H1 (cell line): ENCODE results near the gene MORN5. TPM values are rescaled to one million over a fixed set of nuclear protein-coding genes. Genes with fewer than 3 reads are reported as not detected.

Source experiments
- CHD7 ChIP-seq: fragments of 300-600 bp; sonication (generic); IDR thresholded peaks from 2 replicates; pipeline ENCODE4 v1.7.1; 2012; ENCODE audit warnings: low read length, moderate library complexity, mild to moderate bottlenecking, inconsistent platforms; ENCODE audit not compliant: insufficient replicate concordance
- EP300 ChIP-seq, 2 experiments: IDR thresholded peaks; 1 replicate in 1 of 2; 2 replicates in 1 of 2; pipeline ENCODE4 v1.6.1; 2011 to 2012; ENCODE audit warnings: low read depth in 2 of 2, low read length in 2 of 2, mild to moderate bottlenecking in 2 of 2, borderline replicate concordance in 1 of 2, inconsistent platforms in 1 of 2, moderate library complexity in 1 of 2
- FOSL1 ChIP-seq: IDR thresholded peaks from 2 replicates; pipeline ENCODE4 v1.6.1; 2011; ENCODE audit warnings: mild to moderate bottlenecking, low read depth, low read length, moderate library complexity; ENCODE audit not compliant: insufficient read depth
- GTF2F1 ChIP-seq: IDR thresholded peaks from 2 replicates; pipeline ENCODE4 v1.6.1; 2012; ENCODE audit warnings: low read depth, low read length, improper control_type of control experiment, borderline replicate concordance
- KDM5A ChIP-seq: fragments of 200-600 bp; IDR thresholded peaks from 2 replicates; pipeline ENCODE4 v1.7.1; 2012; ENCODE audit warnings: mild to moderate bottlenecking, low read length, inconsistent platforms, mixed read lengths
- NRF1 ChIP-seq: IDR thresholded peaks from 2 replicates; pipeline ENCODE4 v1.6.1; 2011; ENCODE audit warnings: mild to moderate bottlenecking, low read depth, low read length, improper control_type of control experiment
- SP1 ChIP-seq: IDR thresholded peaks from 2 replicates; pipeline ENCODE4 v1.6.1; 2011; ENCODE audit warnings: low read depth, low read length
- polyA plus RNA-seq, 7 experiments: library from polyadenylated mRNA; depleted of rRNA in 3 of 7; stranded (reverse) in 5 of 7; unstranded in 2 of 7; fragments of >200 nt in 5 of 7; fragments of 200-250 nt in 2 of 7; gene quantifications; 1 replicate in 5 of 7; 2 replicates in 1 of 7; 4 replicates in 1 of 7; pipeline versions ENCODE4 v1.2.1 to v1.2.3, GENCODE V29; 2011 to 2013; ENCODE audit warnings: missing spikeins in 2 of 7, mixed read lengths in 2 of 7
- total RNA-seq: library from RNA; stranded (reverse); fragmentation: NEBNext Ultra II Directional; extraction: Animal tissue kit (Norgen Biotek cat#: 25700); gene quantifications from 2 replicates; pipeline ENCODE4 v1.2.1, GENCODE V29; 2021
- TF ChIP-seq, protein P1 (sequence below), 3 experiments: IDR thresholded peaks; 1 replicate in 2 of 3; 2 replicates in 1 of 3; pipeline versions ENCODE4 v1.5.1 to v1.6.1; 2011; ENCODE audit warnings: low read length in 3 of 3, mild to moderate bottlenecking in 3 of 3, inconsistent platforms in 2 of 3, low read depth in 1 of 3, moderate library complexity in 1 of 3; ENCODE audit not compliant: insufficient read depth in 1 of 3; ENCODE audit errors: control extremely low read depth in 1 of 3

The MORN5 gene
- total and polyA plus RNA-seq, 2 of the 8 experiments (the other 6 are each of a cell fraction or from before 2014, with no cell fraction given) = not detected

GRCh38 chr9:122205176-122205575, 45.5 kb downstream of the MORN5 start (continued):
- TF ChIP-seq CHD7 = no peak
- TF ChIP-seq SP1 = no peak
- TF ChIP-seq, protein P1, sequence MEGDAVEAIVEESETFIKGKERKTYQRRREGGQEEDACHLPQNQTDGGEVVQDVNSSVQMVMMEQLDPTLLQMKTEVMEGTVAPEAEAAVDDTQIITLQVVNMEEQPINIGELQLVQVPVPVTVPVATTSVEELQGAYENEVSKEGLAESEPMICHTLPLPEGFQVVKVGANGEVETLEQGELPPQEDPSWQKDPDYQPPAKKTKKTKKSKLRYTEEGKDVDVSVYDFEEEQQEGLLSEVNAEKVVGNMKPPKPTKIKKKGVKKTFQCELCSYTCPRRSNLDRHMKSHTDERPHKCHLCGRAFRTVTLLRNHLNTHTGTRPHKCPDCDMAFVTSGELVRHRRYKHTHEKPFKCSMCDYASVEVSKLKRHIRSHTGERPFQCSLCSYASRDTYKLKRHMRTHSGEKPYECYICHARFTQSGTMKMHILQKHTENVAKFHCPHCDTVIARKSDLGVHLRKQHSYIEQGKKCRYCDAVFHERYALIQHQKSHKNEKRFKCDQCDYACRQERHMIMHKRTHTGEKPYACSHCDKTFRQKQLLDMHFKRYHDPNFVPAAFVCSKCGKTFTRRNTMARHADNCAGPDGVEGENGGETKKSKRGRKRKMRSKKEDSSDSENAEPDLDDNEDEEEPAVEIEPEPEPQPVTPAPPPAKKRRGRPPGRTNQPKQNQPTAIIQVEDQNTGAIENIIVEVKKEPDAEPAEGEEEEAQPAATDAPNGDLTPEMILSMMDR (IDR thresholded peaks at IDR 0.05; ENCODE audit: control extremely low read depth in 1 of 3, insufficient read depth in 1 of 3, low read depth in 1 of 3, low read length in 3 of 3) = no peak
- TF ChIP-seq FOSL1 = no peak
- no peak for TF ChIP-seq GTF2F1
- TF ChIP-seq NRF1 = no peak
- no peak for TF ChIP-seq KDM5A
- TF ChIP-seq EP300 (IDR thresholded peaks at IDR 0.05; ENCODE audit: borderline replicate concordance in 1 of 2, low read depth in 2 of 2, low read length in 2 of 2) = no peak
